HepG2 (cell line): ENCODE data around the gene HDLBP. TPM values are rescaled to one million over a fixed set of nuclear protein-coding genes. Genes with fewer than 3 reads are reported as not detected.

ENCODE experiments used
- AHR ChIP-seq: IDR thresholded peaks from 2 replicates; pipeline ENCODE4 v1.6.1; 2018; ENCODE audit warnings: missing genetic modification reagents, missing compliant biosample characterization
- CBX2 ChIP-seq, 2 experiments: fragments of 200-600 bp in 1 of 2; sonication (generic); formaldehyde crosslinking in 1 of 2; IDR thresholded peaks; 2 replicates each; pipeline versions ENCODE4 v1.7.0 to v1.8.1; 2018 to 2022; ENCODE audit warnings: low read depth in 2 of 2, low read length in 1 of 2, mild to moderate bottlenecking in 1 of 2, missing genetic modification reagents in 1 of 2
- DNMT3B ChIP-seq: conservative IDR thresholded peaks from 2 replicates; pipeline ENCODE4 v1.6.1; 2016; ENCODE audit warnings: missing biosample characterization, control low read depth
- EP300 ChIP-seq, 3 experiments: sonication (generic) in 1 of 3; formaldehyde crosslinking in 1 of 3; IDR thresholded peaks; 2 replicates each; pipeline versions ENCODE4 v1.5.1 to v1.6.1; 2011 to 2020; ENCODE audit warnings: low read depth in 2 of 3, low read length in 2 of 3, borderline replicate concordance in 1 of 3, improper control_type of control experiment in 1 of 3, mild to moderate bottlenecking in 1 of 3, missing genetic modification reagents in 1 of 3, moderate library complexity in 1 of 3
- ETV5 ChIP-seq: IDR thresholded peaks from 2 replicates; pipeline ENCODE4 v1.6.1; 2018; ENCODE audit warnings: missing biosample characterization, missing genetic modification reagents, inconsistent platforms, borderline replicate concordance
- KLF16 ChIP-seq, 2 experiments: sonication (generic) in 1 of 2; formaldehyde crosslinking in 1 of 2; IDR thresholded peaks; 2 replicates each; pipeline versions ENCODE4 v1.6.1 to v1.8.0; 2016 to 2023; ENCODE audit warnings: missing genetic modification reagents in 2 of 2, missing compliant biosample characterization in 1 of 2
- MED13 ChIP-seq: sonication (generic); formaldehyde crosslinking; IDR thresholded peaks from 2 replicates; pipeline ENCODE4 v1.5.0; 2020; ENCODE audit warnings: missing genetic modification reagents
- POLR2AphosphoS5 ChIP-seq: IDR thresholded peaks from 2 replicates; pipeline ENCODE4 v1.6.1; 2012; ENCODE audit warnings: low read depth, low read length
- SALL2 ChIP-seq: sonication (generic); formaldehyde crosslinking; IDR thresholded peaks from 2 replicates; pipeline ENCODE4 v1.8.1; 2023; ENCODE audit warnings: mild to moderate bottlenecking, missing genetic modification reagents, inconsistent platforms
- SP1 ChIP-seq, 2 experiments: fragments of 450-650 bp in 1 of 2; sonication (generic) in 1 of 2; formaldehyde crosslinking in 1 of 2; IDR thresholded peaks; 2 replicates each; pipeline versions ENCODE4 v1.4.0 to v1.6.1; 2016 to 2020; ENCODE audit warnings: missing genetic modification reagents in 1 of 2
- STAT5B ChIP-seq: sonication (generic); formaldehyde crosslinking; IDR thresholded peaks from 2 replicates; pipeline ENCODE4 v1.4.0; 2020; ENCODE audit warnings: missing genetic modification reagents
- TP53 ChIP-seq: sonication (generic); formaldehyde crosslinking; conservative IDR thresholded peaks from 2 replicates; pipeline ENCODE4 v1.4.0; 2020; ENCODE audit warnings: missing genetic modification reagents
- YY1 ChIP-seq: IDR thresholded peaks from 2 replicates; pipeline ENCODE4 v1.6.1; 2011; ENCODE audit warnings: low read length, low read depth, moderate library complexity, mild to moderate bottlenecking; ENCODE audit not compliant: insufficient read depth, insufficient replicate concordance
- ZFP82 ChIP-seq: sonication (generic); formaldehyde crosslinking; IDR thresholded peaks from 2 replicates; pipeline ENCODE4 v1.5.1; 2020; ENCODE audit warnings: mild to moderate bottlenecking, missing genetic modification reagents, borderline replicate concordance
- ZFY ChIP-seq: sonication (generic); formaldehyde crosslinking; IDR thresholded peaks from 2 replicates; pipeline ENCODE4 v1.4.0; 2020; ENCODE audit warnings: missing genetic modification reagents
- ZNF263 ChIP-seq: sonication (generic); formaldehyde crosslinking; IDR thresholded peaks from 2 replicates; pipeline ENCODE4 v1.4.0; 2020; ENCODE audit warnings: missing genetic modification reagents
- ZNF331 ChIP-seq: sonication (generic); formaldehyde crosslinking; IDR thresholded peaks from 2 replicates; pipeline ENCODE4 v1.4.0; 2020; ENCODE audit warnings: missing genetic modification reagents
- ZNF367 ChIP-seq: sonication (generic); formaldehyde crosslinking; IDR thresholded peaks from 2 replicates; pipeline ENCODE4 v1.4.0; 2020; ENCODE audit warnings: missing genetic modification reagents, borderline replicate concordance
- ZNF441 ChIP-seq: sonication (generic); formaldehyde crosslinking; IDR thresholded peaks from 2 replicates; pipeline ENCODE4 v1.7.0; 2021; ENCODE audit warnings: missing genetic modification reagents, borderline replicate concordance
- ZNF572 ChIP-seq: sonication (generic); formaldehyde crosslinking; IDR thresholded peaks from 2 replicates; pipeline ENCODE4 v1.5.1; 2020; ENCODE audit warnings: mild to moderate bottlenecking, missing genetic modification reagents
- ZNF660 ChIP-seq: sonication (generic); formaldehyde crosslinking; IDR thresholded peaks from 2 replicates; pipeline ENCODE4 v1.5.1; 2020; ENCODE audit warnings: mild to moderate bottlenecking, low read depth, missing genetic modification reagents, borderline replicate concordance
- polyA plus RNA-seq, 8 experiments: library from polyadenylated mRNA; depleted of rRNA in 3 of 8; stranded (reverse) in 7 of 8; unstranded in 1 of 8; fragments of >200 nt; fragmentation: Illumina TruSeq in 4 of 8; extraction: Trizol in 4 of 8; gene quantifications; 2 replicates each; pipeline versions ENCODE4 v1.2.1 to v1.2.3, GENCODE V29; 2011 to 2016; ENCODE audit warnings: low read depth in 4 of 8, missing spikeins in 1 of 8, mixed read lengths in 1 of 8; ENCODE audit not compliant: insufficient read depth in 1 of 8
- total RNA-seq, 5 experiments: library from RNA; depleted of rRNA; stranded (reverse); fragments of >200 nt; fragmentation: Illumina TruSeq; extraction: Trizol; gene quantifications; 2 replicates each; pipeline ENCODE4 v1.2.3, GENCODE V29; 2016; ENCODE audit warnings: low read depth in 1 of 5
- TF ChIP-seq, protein P1 (sequence below): sonication (generic); formaldehyde crosslinking; IDR thresholded peaks from 2 replicates; pipeline ENCODE4 v1.5.1; 2020; ENCODE audit warnings: mild to moderate bottlenecking, missing genetic modification reagents, borderline replicate concordance
- TF ChIP-seq, protein P2 (sequence below): sonication (generic); formaldehyde crosslinking; IDR thresholded peaks from 2 replicates; pipeline ENCODE4 v1.5.1; 2020; ENCODE audit warnings: missing genetic modification reagents, mild to moderate bottlenecking, borderline replicate concordance
- TF ChIP-seq, protein P3 (sequence below): sonication (generic); formaldehyde crosslinking; IDR thresholded peaks from 2 replicates; pipeline ENCODE4 v1.4.0; 2020; ENCODE audit warnings: missing genetic modification reagents, low read depth, mild to moderate bottlenecking, borderline replicate concordance

The HDLBP gene
- total and polyA plus RNA-seq, 2 of the 13 experiments (the other 11 are each of a cell fraction or from before 2014, with no cell fraction given), result 464 to 707 TPM

- no peak for TF ChIP-seq SP1 (IDR thresholded peaks at IDR 0.05)
- peak; percentile 56 for TF ChIP-seq SP1 (CRISPR knock-in tag; IDR thresholded peaks at IDR 0.05)
- peak; percentile 61; the same call in 1 of the 2 replicates for TF ChIP-seq ZNF263 (CRISPR knock-in tag)
- TF ChIP-seq, protein P1, sequence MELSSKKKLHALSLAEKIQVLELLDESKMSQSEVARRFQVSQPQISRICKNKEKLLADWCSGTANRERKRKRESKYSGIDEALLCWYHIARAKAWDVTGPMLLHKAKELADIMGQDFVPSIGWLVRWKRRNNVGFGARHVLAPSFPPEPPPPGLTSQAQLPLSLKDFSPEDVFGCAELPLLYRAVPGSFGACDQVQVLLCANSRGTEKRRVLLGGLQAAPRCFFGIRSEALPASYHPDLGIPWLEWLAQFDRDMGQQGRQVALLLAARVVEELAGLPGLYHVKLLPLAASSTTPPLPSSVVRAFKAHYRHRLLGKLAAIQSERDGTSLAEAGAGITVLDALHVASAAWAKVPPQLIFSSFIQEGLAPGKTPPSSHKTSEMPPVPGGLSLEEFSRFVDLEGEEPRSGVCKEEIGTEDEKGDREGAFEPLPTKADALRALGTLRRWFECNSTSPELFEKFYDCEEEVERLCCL (CRISPR knock-in tag), result 0 out of 2 replicates have a peak, but pooled peaks have one; percentile 46
- TF ChIP-seq ETV5, result peak; percentile 86
- peak; percentile 80 for TF ChIP-seq ZNF331 (CRISPR knock-in tag)
- TF ChIP-seq, protein P2, sequence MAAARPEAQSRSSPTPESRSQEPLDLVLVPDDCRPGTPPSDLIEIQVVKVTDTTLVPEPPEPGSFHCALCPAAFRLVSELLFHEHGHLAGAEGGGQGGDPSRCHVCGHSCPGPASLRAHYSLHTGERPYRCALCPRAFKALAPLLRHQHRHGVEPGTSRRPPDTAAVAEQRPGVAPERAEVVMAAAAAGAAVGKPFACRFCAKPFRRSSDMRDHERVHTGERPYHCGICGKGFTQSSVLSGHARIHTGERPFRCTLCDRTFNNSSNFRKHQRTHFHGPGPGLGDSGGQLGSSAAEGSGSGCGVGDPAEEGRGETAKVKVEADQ (CRISPR knock-in tag), result no peak; the same call in none of the 2 replicates
- peak; percentile 89; the same call in 1 of the 2 replicates for TF ChIP-seq STAT5B
- TF ChIP-seq YY1, result peak; percentile 47
- TF ChIP-seq ZNF572, result no peak
- TF ChIP-seq POLR2AphosphoS5, result peak; percentile 39; the same call in 1 of the 2 replicates
- no peak for TF ChIP-seq EP300 (IDR thresholded peaks at IDR 0.05; ENCODE audit: low read depth in 2 of 2, low read length in 2 of 2)
- TF ChIP-seq EP300 (CRISPR knock-in tag; IDR thresholded peaks at IDR 0.05; ENCODE audit: borderline replicate concordance), result peak; percentile 11; the same call in 1 of the 2 replicates
- no peak for TF ChIP-seq CBX2 (IDR thresholded peaks at IDR 0.05; ENCODE audit: low read depth, low read length)
- 0 out of 2 replicates have a peak, but pooled peaks have one; percentile 52 for TF ChIP-seq CBX2 (CRISPR knock-in tag; IDR thresholded peaks at IDR 0.05; ENCODE audit: low read depth)
- TF ChIP-seq, protein P3, sequence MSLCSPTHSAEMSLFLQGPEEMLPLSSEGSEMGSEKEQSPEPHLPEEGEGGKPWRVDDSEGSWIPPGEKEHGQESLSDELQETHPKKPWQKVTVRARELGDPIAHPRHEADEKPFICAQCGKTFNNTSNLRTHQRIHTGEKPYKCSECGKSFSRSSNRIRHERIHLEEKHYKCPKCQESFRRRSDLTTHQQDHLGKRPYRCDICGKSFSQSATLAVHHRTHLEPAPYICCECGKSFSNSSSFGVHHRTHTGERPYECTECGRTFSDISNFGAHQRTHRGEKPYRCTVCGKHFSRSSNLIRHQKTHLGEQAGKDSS (CRISPR knock-in tag), result peak; percentile 62; the same call in 1 of the 2 replicates
- 0 out of 4 replicates have a peak, but pooled peaks of 1 of the 2 experiments have one; percentile 71 for TF ChIP-seq KLF16 (CRISPR knock-in tag; IDR thresholded peaks at IDR 0.05)
- TF ChIP-seq ZFP82 (CRISPR knock-in tag), result peak; percentile 63; the same call in 1 of the 2 replicates
- 0 out of 2 replicates have a peak, but pooled peaks have one; percentile 19 for TF ChIP-seq DNMT3B (CRISPR knock-in tag)
- peak; percentile 55 for TF ChIP-seq ZFY (CRISPR knock-in tag)
- peak; percentile 87; the same call in 1 of the 2 replicates for TF ChIP-seq AHR (CRISPR knock-in tag)
- TF ChIP-seq ZNF367, result peak; percentile 61; the same call in 1 of the 2 replicates
- TF ChIP-seq ZNF660, result no peak
- TF ChIP-seq SALL2 (CRISPR knock-in tag), result peak; percentile 19; the same call in 1 of the 2 replicates
- 0 out of 2 replicates have a peak, but pooled peaks have one; percentile 70 for TF ChIP-seq MED13
- TF ChIP-seq TP53 (CRISPR knock-in tag), result no peak
- 0 out of 2 replicates have a peak, but pooled peaks have one; percentile 79 for TF ChIP-seq ZNF441
Measured at GRCh38 chr2:241218131-241219029, 97.1 kb downstream of the HDLBP start (continued).
